NCI-H2171 (cell line): ENCODE measurements around the gene ZNF207.
"Not testable (repeated sequence)": the region's sequence is repeated elsewhere in the genome, so short reads cannot be mapped to it uniquely, and the experiment has no call there.

Source experiments
- DNase-seq: peaks from one replicate; lab custom pipeline; 2025; lab: John Stamatoyannopoulos, UW

Gene ZNF207

GRCh38 chr17:32335046-32335445 is 14.9 kb upstream of the ZNF207 start:
- no peak for DNase-seq

- DNase-seq = no peak
These were observed 14.3 kb upstream of the ZNF207 start for GRCh38 chr17:32335687-32336086.

GRCh38 chr17:32341141-32341856 is 8.7 kb upstream of the ZNF207 start:
- DNase-seq = no peak

- peak; percentile 81 for DNase-seq
These were observed 7.9 kb upstream of the ZNF207 start, which contains the start of gene C17orf75 for GRCh38 chr17:32341857-32342602. C17orf75 (minus strand) TSS chr17:32342173; CDS start chr17:32342139, 34 bp downstream.

GRCh38 chr17:32342603-32343325 is 7.2 kb upstream of the ZNF207 start:
- DNase-seq = no peak

- no peak for DNase-seq
These were observed 3.9 kb upstream of the ZNF207 start for GRCh38 chr17:32345951-32346600.

- no peak for DNase-seq
These were observed 1.5 kb upstream of the ZNF207 start for GRCh38 chr17:32348483-32348800.

GRCh38 chr17:32349503-32349853 is 479 bp upstream of the ZNF207 start:
- DNase-seq = no peak

GRCh38 chr17:32350666-32351418 is 885 bp downstream of the ZNF207 start:
- DNase-seq = peak; percentile 44

- DNase-seq = not testable (repeated sequence)
These were observed 2.8 kb downstream of the ZNF207 start for GRCh38 chr17:32352734-32353133.

- DNase-seq = no peak
These were observed 5.9 kb downstream of the ZNF207 start for GRCh38 chr17:32355649-32356377.

GRCh38 chr17:32356378-32356743 is 6.4 kb downstream of the ZNF207 start:
- no peak for DNase-seq

GRCh38 chr17:32356750-32357149 is 6.8 kb downstream of the ZNF207 start:
- no peak for DNase-seq

GRCh38 chr17:32357615-32358014 is 7.7 kb downstream of the ZNF207 start:
- no peak for DNase-seq

GRCh38 chr17:32361270-32361669 is 11.3 kb downstream of the ZNF207 start:
- DNase-seq = no peak

- no peak for DNase-seq
These were observed 20.5 kb downstream of the ZNF207 start for GRCh38 chr17:32370426-32370825.

GRCh38 chr17:32382526-32383223 is 32.7 kb downstream of the ZNF207 start:
- DNase-seq = no peak

GRCh38 chr17:32383926-32384434 is 34.0 kb downstream of the ZNF207 start:
- DNase-seq = no peak

- DNase-seq = no peak
These were observed 35.2 kb downstream of the ZNF207 start for GRCh38 chr17:32385121-32385520.

- DNase-seq = no peak
These were observed 36.0 kb downstream of the ZNF207 start for GRCh38 chr17:32385971-32386370.
